Left lung (tissue), 10 donors: Measurements from ENCODE around the gene NUBP2. TPM values are rescaled to one million over a fixed set of nuclear protein-coding genes. Genes with fewer than 3 reads are reported as not detected.
A peak's percentile ranks its signal among the peaks of the same experiment; 100 is the strongest.

ENCODE experiments used
- ATAC-seq: fragments of 200-7000 bp; cut with Tn5 transposase; one replicate; pipeline ENCODE4 v1.9.1; 2020; ENCODE audit warnings: moderate library complexity
- DNase-seq, 4 donors: peaks; one replicate each; pipeline ENCODE4 v3.0.0-alpha.2; 2013 to 2020
- H3K27ac ChIP-seq, 2 donors: fragments of 200-600 bp; sonication (generic) in 1 of 2; one replicate each; pipeline versions ENCODE4 v1.5.0 to v1.8.0; 2020 to 2021
- H3K27me3 ChIP-seq, 2 donors: fragments of 200-600 bp; sonication (generic) in 1 of 2; one replicate each; pipeline versions ENCODE4 v1.5.0 to v1.8.0; 2020 to 2021
- H3K36me3 ChIP-seq, 2 donors: fragments of 200-600 bp; sonication (generic) in 1 of 2; one replicate each; pipeline versions ENCODE4 v1.5.0 to v1.8.0; 2020 to 2021
- H3K4me1 ChIP-seq, 2 donors: fragments of 200-600 bp; one replicate each; pipeline ENCODE4 v1.8.0; 2021
- H3K4me3 ChIP-seq, 2 donors: fragments of 200-600 bp; sonication (generic) in 1 of 2; one replicate each; pipeline versions ENCODE4 v1.5.0 to v1.8.0; 2020 to 2021; ENCODE audit warnings: mild to moderate bottlenecking in 1 of 2
- H3K9me3 ChIP-seq, 2 donors: fragments of 200-600 bp; sonication (generic) in 1 of 2; one replicate each; pipeline versions ENCODE4 v1.5.0 to v1.8.0; 2020 to 2021
- intact Hi-C, 2 donors: fragments of 100-400 bp; cut with DNase I; formaldehyde crosslinking; loops; one replicate each; pipeline versions ENCODE4 v1.11.2 to v1.14.2; 2022
- polyA plus RNA-seq, 6 donors: library from polyadenylated mRNA; unstranded; fragments of 120-200 nt; gene quantifications; one replicate each; pipeline ENCODE4 v1.2.1, GENCODE V29; 2013; ENCODE audit not compliant: insufficient read length in 6 of 6
- total RNA-seq, 2 donors: library from RNA; stranded (reverse); fragmentation: NEBNext Ultra II Directional; extraction: Animal tissue kit (Norgen Biotek cat#: 25700); gene quantifications; one replicate each; pipeline ENCODE4 v1.2.1, GENCODE V29; 2021
- TF ChIP-seq, protein P1 (sequence below), 2 donors: fragments of 200-600 bp; sonication (generic) in 1 of 2; IDR thresholded peaks; one replicate each; pipeline versions ENCODE4 v1.5.0 to v1.8.0; 2021; ENCODE audit warnings: antibody characterized with exemption in 2 of 2
- donor health status: DM: no; HTN: yes; CAD: no.
- donor health status: DM: no; HTN: no; CAD: no.

The NUBP2 gene
- total and polyA plus RNA-seq, 8 donors, result 32.6 to 56.4 (median 42.7) TPM

DNA sequence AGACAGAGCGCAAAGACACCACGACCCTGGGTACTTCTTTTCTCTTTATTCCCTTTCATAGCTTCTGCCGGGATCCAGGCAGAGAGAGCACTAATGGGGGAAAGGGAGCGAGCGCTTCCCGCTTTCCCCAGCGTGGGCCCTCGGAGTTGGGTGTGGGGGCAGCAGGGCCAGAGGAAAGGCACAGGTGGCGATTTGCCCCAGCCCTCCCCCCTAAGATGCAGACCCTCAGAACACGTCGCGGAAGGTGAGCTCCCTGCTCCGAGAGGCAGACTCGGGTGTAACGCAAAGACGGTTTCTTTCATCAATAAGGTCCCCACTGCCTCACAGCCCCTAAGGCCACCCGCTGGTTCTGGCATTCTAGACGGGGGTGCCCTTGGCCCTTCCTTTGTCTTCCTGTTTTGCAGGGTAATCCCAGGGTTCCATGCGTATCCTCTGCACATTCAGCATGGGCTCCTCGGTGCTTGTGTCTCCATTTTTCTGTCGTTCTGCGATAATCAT lies 10.8 kb upstream of the NUBP2 start:
- Histone ChIP-seq H3K4me1 (peaks cover 24 to 47% of the 10 kb centered on the region in 2 donors), H3K27ac (peak overlapping the region; percentile 89 to 93), H3K4me3 (peak overlapping the region; percentile 86 to 93), H3K9me3 (no peaks in the 10 kb centered on the region), H3K36me3 (peaks cover 0 to 49% of the 10 kb centered on the region in 2 donors), H3K27me3 (no peaks in the 10 kb centered on the region)
- intact Hi-C loops, result no loop called here
- DNase-seq (no peak), ATAC-seq (no peak)
- TF ChIP-seq, protein P1, sequence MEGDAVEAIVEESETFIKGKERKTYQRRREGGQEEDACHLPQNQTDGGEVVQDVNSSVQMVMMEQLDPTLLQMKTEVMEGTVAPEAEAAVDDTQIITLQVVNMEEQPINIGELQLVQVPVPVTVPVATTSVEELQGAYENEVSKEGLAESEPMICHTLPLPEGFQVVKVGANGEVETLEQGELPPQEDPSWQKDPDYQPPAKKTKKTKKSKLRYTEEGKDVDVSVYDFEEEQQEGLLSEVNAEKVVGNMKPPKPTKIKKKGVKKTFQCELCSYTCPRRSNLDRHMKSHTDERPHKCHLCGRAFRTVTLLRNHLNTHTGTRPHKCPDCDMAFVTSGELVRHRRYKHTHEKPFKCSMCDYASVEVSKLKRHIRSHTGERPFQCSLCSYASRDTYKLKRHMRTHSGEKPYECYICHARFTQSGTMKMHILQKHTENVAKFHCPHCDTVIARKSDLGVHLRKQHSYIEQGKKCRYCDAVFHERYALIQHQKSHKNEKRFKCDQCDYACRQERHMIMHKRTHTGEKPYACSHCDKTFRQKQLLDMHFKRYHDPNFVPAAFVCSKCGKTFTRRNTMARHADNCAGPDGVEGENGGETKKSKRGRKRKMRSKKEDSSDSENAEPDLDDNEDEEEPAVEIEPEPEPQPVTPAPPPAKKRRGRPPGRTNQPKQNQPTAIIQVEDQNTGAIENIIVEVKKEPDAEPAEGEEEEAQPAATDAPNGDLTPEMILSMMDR (IDR thresholded peaks at IDR 0.05), result no peak

DNA sequence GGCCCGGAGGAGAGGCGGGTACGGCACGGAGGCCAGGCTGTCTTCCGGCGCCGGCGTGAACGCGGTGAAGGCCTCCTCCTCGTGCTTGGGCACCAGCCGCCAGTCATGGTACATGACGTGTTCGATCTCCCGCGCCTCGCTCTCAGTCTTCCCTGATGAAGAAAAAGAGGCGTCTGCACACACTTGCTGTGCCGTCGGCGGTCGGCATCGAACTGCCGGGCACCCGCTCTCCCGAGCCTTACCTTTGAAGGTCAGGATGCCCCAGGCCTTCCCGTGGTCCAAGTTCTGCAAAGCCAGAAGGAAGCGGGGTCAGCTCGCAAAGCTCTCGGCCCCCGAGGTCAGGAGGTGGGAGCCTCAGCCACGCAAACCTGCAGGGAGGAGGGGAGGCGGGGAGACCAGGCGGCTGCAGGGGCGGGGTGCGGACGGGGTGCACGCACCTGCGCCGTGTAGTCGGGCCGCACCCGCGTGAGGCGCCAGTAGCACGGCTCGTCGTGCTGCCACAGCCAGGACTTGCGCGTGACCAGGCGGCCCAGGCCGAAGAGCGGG lies 10.3 kb upstream of the NUBP2 start, which contains the start of gene EME2:
TSS of gene EME2 (plus strand) at position 449 of the 546 bp plus-strand sequence. CDS start 418 bp downstream, outside the sequence.
- ATAC-seq (peak; percentile 3), DNase-seq (no peak)
- Histone ChIP-seq H3K9me3 (no peaks in the 10 kb centered on the region), H3K4me3 (peak within 1 kb of the TSS; percentile 86 to 93), H3K36me3 (peaks cover 0 to 49% of the 10 kb centered on the region in 2 donors), H3K27me3 (no peaks in the 10 kb centered on the region), H3K4me1 (peaks cover 24 to 47% of the 10 kb centered on the region in 2 donors), H3K27ac (peak within 1 kb of the TSS; percentile 89 to 93)
- intact Hi-C loops, result no loop called here
- TF ChIP-seq, protein P1 (IDR thresholded peaks at IDR 0.05), result no peak

DNA sequence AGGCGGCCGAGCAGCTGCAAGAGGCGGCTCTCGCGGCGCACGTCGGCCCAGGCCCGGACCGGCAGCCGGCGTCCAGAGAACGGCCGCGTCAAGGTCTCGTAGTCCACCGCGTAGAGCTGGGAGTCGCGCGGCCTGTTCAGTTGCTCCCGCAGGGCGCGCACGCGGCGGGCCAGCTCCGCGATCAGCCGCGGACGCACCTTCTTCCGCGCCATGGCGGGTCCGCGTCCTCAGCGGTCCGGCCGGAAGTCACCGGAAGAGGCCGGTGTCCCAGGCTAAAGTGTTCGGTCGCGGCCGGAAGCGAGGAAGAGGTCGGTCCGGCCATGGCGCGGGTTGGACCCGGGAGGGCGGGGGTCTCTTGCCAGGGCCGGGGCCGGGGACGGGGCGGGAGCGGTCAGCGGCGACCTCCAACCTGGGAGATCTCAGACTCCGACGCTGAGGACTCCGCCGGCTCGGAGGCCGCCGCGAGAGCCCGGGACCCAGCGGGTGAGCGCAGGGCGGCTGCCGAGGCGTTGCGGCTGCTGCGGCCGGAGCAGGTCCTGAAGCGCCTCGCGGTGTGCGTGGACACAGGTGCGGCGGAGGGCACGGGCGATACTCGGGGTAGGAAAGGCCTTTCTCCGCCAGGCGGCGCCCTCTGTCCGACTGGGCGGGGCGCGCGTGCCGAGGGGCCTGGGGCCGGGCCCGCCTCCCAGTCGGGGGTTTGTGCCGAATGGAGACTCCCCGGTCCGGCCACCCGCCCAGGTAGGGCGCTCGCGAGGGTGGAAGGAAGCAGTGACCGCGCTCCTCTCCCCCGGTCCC lies 9.7 kb upstream of the NUBP2 start, which contains the start of gene MRPS34:
TSS of gene MRPS34 (minus strand) at position 227 of the 795 bp plus-strand sequence. CDS start at position 212, 15 bp downstream.
- TF ChIP-seq, protein P1 (IDR thresholded peaks at IDR 0.05), result peak; percentile 81 to 89
- Histone ChIP-seq H3K4me1 (peaks cover 24 to 47% of the 10 kb centered on the region in 2 donors), H3K9me3 (no peaks in the 10 kb centered on the region), H3K4me3 (peak within 1 kb of the TSS; percentile 86 to 93), H3K27ac (peak within 1 kb of the TSS; percentile 89 to 93), H3K27me3 (no peaks in the 10 kb centered on the region), H3K36me3 (peaks cover 0 to 49% of the 10 kb centered on the region in 2 donors)
- peak; percentile 81 to 94 (median 86) for DNase-seq
- intact Hi-C loops, result no loop called here
- peak; percentile 78 for ATAC-seq

GRCh38 chr16:1773703-1774447 lies 8.9 kb upstream of the NUBP2 start:
- intact Hi-C loops, result no loop called here
- Histone ChIP-seq H3K9me3 (no peaks in the 10 kb centered on the region), H3K36me3 (peaks cover 0 to 46% of the 10 kb centered on the region in 2 donors), H3K27me3 (no peaks in the 10 kb centered on the region), H3K27ac (peak overlapping the region; percentile 89 to 93), H3K4me1 (peaks cover 24 to 47% of the 10 kb centered on the region in 2 donors), H3K4me3 (peak overlapping the region; percentile 86 to 93)
- ATAC-seq (peak; percentile 2), DNase-seq (no peak)
- TF ChIP-seq, protein P1 (IDR thresholded peaks at IDR 0.05), result no peak
